HG03571 (cell line): Measurements from ENCODE around the gene OR8K5.
"Not testable (repeated sequence)": the region's sequence is repeated elsewhere in the genome, so short reads cannot be mapped to it uniquely, and the experiment has no call there.

ENCODE experiments used
- ATAC-seq: cut with Tn5 transposase; IDR thresholded peaks from one replicate; pipeline ENCODE4 v1.9.1; 2021; ENCODE audit not compliant: unreplicated experiment

The OR8K5 gene

GRCh38 chr11:56160217-56160616 is at the start of gene OR8K5:
TSS of gene OR8K5 (minus strand) at chr11:56160317. CDS start at chr11:56160317, 0 bp downstream.
- ATAC-seq: no peak

GRCh38 chr11:56207790-56208189 is 47.7 kb upstream of the OR8K5 start:
- no peak for ATAC-seq

GRCh38 chr11:56197367-56197766 is 37.2 kb upstream of the OR8K5 start:
- ATAC-seq: no peak

GRCh38 chr11:56196705-56197104 is 36.6 kb upstream of the OR8K5 start:
- no peak for ATAC-seq

- no peak for ATAC-seq
These were observed 28.5 kb upstream of the OR8K5 start for GRCh38 chr11:56188602-56189001.

GRCh38 chr11:56183459-56183858 is 23.3 kb upstream of the OR8K5 start:
- no peak for ATAC-seq

GRCh38 chr11:56176318-56176717 is 16.2 kb upstream of the OR8K5 start, which contains the start of gene OR5J2:
TSS of gene OR5J2 (plus strand) at chr11:56176618. CDS start at chr11:56176618, 0 bp downstream.
- no peak for ATAC-seq

- ATAC-seq: no peak
These were observed 12.2 kb upstream of the OR8K5 start for GRCh38 chr11:56172256-56172830.

- ATAC-seq: no peak
These were observed 3.7 kb upstream of the OR8K5 start for GRCh38 chr11:56163804-56164203.

- ATAC-seq: no peak
These were observed 7.8 kb downstream of the OR8K5 start for GRCh38 chr11:56152333-56152732.

- no peak for ATAC-seq
These were observed 8.7 kb downstream of the OR8K5 start for GRCh38 chr11:56151376-56151775.

- ATAC-seq: not testable (repeated sequence)
These were observed 16.4 kb downstream of the OR8K5 start for GRCh38 chr11:56143681-56144080.

GRCh38 chr11:56140151-56140661 is 19.9 kb downstream of the OR8K5 start, which contains the start of gene OR8J3:
TSS of gene OR8J3 (minus strand) at chr11:56140201. CDS start at chr11:56137718, 2,483 bp downstream.
- ATAC-seq: no peak

- no peak for ATAC-seq
These were observed 38.0 kb downstream of the OR8K5 start, which contains the start of gene OR8H3 for GRCh38 chr11:56122073-56122472. TSS of gene OR8H3 (plus strand) at chr11:56122373. CDS start at chr11:56122373, 0 bp downstream.
